GM12878 (cell line): ENCODE measurements around the gene TFF1. TPM values are rescaled to one million over a fixed set of nuclear protein-coding genes. Genes with fewer than 3 reads are reported as not detected.

ENCODE experiments used
- BRCA1 ChIP-seq: IDR thresholded peaks from 2 replicates; pipeline ENCODE4 v1.6.1; 2011; ENCODE audit warnings: low read depth, low read length, improper control_type of control experiment
- CBFB ChIP-seq: IDR thresholded peaks from 2 replicates; pipeline ENCODE4 v1.6.1; 2016; ENCODE audit warnings: antibody characterized with exemption, low read depth
- CHD4 ChIP-seq: fragments of 200-600 bp; sonication (generic); IDR thresholded peaks from 2 replicates; pipeline ENCODE4 v1.6.1; 2016; ENCODE audit warnings: mild to moderate bottlenecking
- CUX1 ChIP-seq: IDR thresholded peaks from 2 replicates; pipeline ENCODE4 v1.6.1; 2012; ENCODE audit warnings: improper control_type of control experiment, low read depth, low read length; ENCODE audit not compliant: insufficient replicate concordance
- EED ChIP-seq: sonication (generic); IDR thresholded peaks from 2 replicates; pipeline ENCODE4 v1.6.1; 2016; ENCODE audit warnings: antibody characterized with exemption, low read depth
- ETV6 ChIP-seq, 2 experiments: fragments of 450-650 bp in 1 of 2; IDR thresholded peaks in 1 of 2; conservative IDR thresholded peaks in 1 of 2; 2 replicates each; pipeline ENCODE4 v1.6.1; 2014; ENCODE audit warnings: antibody characterized with exemption in 1 of 2, borderline replicate concordance in 1 of 2, low read depth in 1 of 2, mild to moderate bottlenecking in 1 of 2, moderate library complexity in 1 of 2
- HDGF ChIP-seq: fragments of 450-650 bp; IDR thresholded peaks from 2 replicates; pipeline ENCODE4 v1.6.1; 2016; ENCODE audit warnings: antibody characterized with exemption
- IRF4 ChIP-seq: IDR thresholded peaks from 2 replicates; pipeline ENCODE4 v1.6.1; 2011; ENCODE audit warnings: low read depth, low read length
- JUNB ChIP-seq: IDR thresholded peaks from 2 replicates; pipeline ENCODE4 v1.6.1; 2016; ENCODE audit warnings: antibody characterized with exemption, mild to moderate bottlenecking
- KAT2A ChIP-seq: conservative IDR thresholded peaks from 2 replicates; pipeline ENCODE4 v1.6.1; 2011; ENCODE audit warnings: low read depth, low read length; ENCODE audit not compliant: control insufficient read depth
- MYC ChIP-seq: IDR thresholded peaks from 2 replicates; pipeline ENCODE4 v1.6.1; 2011; ENCODE audit warnings: mild to moderate bottlenecking, low read length, moderate library complexity, inconsistent platforms; ENCODE audit not compliant: insufficient read depth, insufficient replicate concordance, insufficient read length, severe bottlenecking
- PAX8 ChIP-seq: fragments of 450-650 bp; IDR thresholded peaks from 2 replicates; pipeline ENCODE4 v1.6.1; 2017; ENCODE audit warnings: mild to moderate bottlenecking, moderate library complexity
- POLR2AphosphoS5 ChIP-seq: IDR thresholded peaks from 2 replicates; pipeline ENCODE4 v1.6.1; 2011; ENCODE audit warnings: mild to moderate bottlenecking, low read length, inconsistent platforms
- RB1 ChIP-seq: fragments of 450-650 bp; formaldehyde crosslinking; IDR thresholded peaks from 2 replicates; pipeline ENCODE4 v1.6.1; 2017; ENCODE audit warnings: mild to moderate bottlenecking, borderline replicate concordance
- SIN3A ChIP-seq: IDR thresholded peaks from 2 replicates; pipeline ENCODE4 v1.6.1; 2012; ENCODE audit warnings: low read depth, low read length, improper control_type of control experiment
- SMAD1 ChIP-seq: fragments of 450-650 bp; IDR thresholded peaks from 2 replicates; pipeline ENCODE4 v1.6.1; 2018; ENCODE audit warnings: mild to moderate bottlenecking, low read depth; ENCODE audit not compliant: partially characterized antibody
- SMAD5 ChIP-seq: IDR thresholded peaks from 2 replicates; pipeline ENCODE4 v1.6.1; 2016; ENCODE audit warnings: antibody characterized with exemption, low read depth
- SREBF2 ChIP-seq: IDR thresholded peaks from 2 replicates; pipeline ENCODE4 v1.6.1; 2012; ENCODE audit warnings: mild to moderate bottlenecking, low read length
- SRF ChIP-seq, 2 experiments: IDR thresholded peaks; 2 replicates each; pipeline ENCODE4 v1.6.1; 2011; ENCODE audit warnings: low read depth in 2 of 2, low read length in 2 of 2, mild to moderate bottlenecking in 1 of 2, moderate library complexity in 1 of 2
- TAF1 ChIP-seq: IDR thresholded peaks from 2 replicates; pipeline ENCODE4 v1.6.1; 2011; ENCODE audit warnings: mild to moderate bottlenecking, low read depth, low read length, borderline replicate concordance
- TCF7 ChIP-seq: IDR thresholded peaks from 2 replicates; pipeline ENCODE4 v1.6.1; 2014; ENCODE audit warnings: antibody characterized with exemption, borderline replicate concordance
- USF2 ChIP-seq: IDR thresholded peaks from 2 replicates; pipeline ENCODE4 v1.6.1; 2011; ENCODE audit warnings: low read depth, low read length, improper control_type of control experiment, borderline replicate concordance
- WRNIP1 ChIP-seq: IDR thresholded peaks from 2 replicates; pipeline ENCODE4 v1.6.1; 2011; ENCODE audit warnings: low read depth, low read length, improper control_type of control experiment, borderline replicate concordance
- YBX1 ChIP-seq: fragments of 450-650 bp; IDR thresholded peaks from 2 replicates; pipeline ENCODE4 v1.6.1; 2016; ENCODE audit warnings: antibody characterized with exemption
- ZBTB33 ChIP-seq: fragments of 450-650 bp; IDR thresholded peaks from 2 replicates; pipeline ENCODE4 v1.6.1; 2017; ENCODE audit warnings: mild to moderate bottlenecking
- ZNF622 ChIP-seq: fragments of 450-650 bp; IDR thresholded peaks from 2 replicates; pipeline ENCODE4 v1.6.1; 2017; ENCODE audit warnings: mild to moderate bottlenecking, inconsistent platforms
- polyA plus RNA-seq, 11 experiments: library from polyadenylated mRNA; depleted of rRNA in 4 of 11; unstranded in 6 of 11; stranded (reverse) in 5 of 11; fragments of >200 nt; fragmentation: Nextera tagmentation in 4 of 11; fragmentation: Illumina TruSeq in 1 of 11; extraction: Ambion mirVana in 4 of 11; extraction: Trizol in 1 of 11; gene quantifications; 1 replicate in 1 of 11; 2 replicates in 10 of 11; pipeline versions ENCODE4 v1.2.1 to v1.2.3, GENCODE V29; 2011 to 2016; ENCODE audit warnings: inconsistent platforms in 2 of 11, missing spikeins in 2 of 11, low read depth in 1 of 11
- total RNA-seq, 4 experiments: library from RNA; depleted of rRNA in 3 of 4; stranded (reverse); fragments of >200 nt in 3 of 4; fragmentation: Illumina TruSeq in 1 of 4; extraction: Trizol in 1 of 4; gene quantifications; 2 replicates each; pipeline versions ENCODE4 v1.2.1 to v1.2.3, GENCODE V29; 2013 to 2021

Gene TFF1
- total and polyA plus RNA-seq, 10 of the 15 experiments (the other 5 are each of a cell fraction or from before 2014, with no cell fraction given) = 0.13 TPM; not detected in 9

- TF ChIP-seq USF2 = no peak
- no peak; the same call in 1 of the 2 replicates for TF ChIP-seq EED
- no peak for TF ChIP-seq IRF4
- no peak for TF ChIP-seq ZNF622
- TF ChIP-seq BRCA1 = no peak
- TF ChIP-seq ZBTB33 = no peak
- no peak for TF ChIP-seq MYC
- TF ChIP-seq ETV6 (conservative IDR thresholded peaks at IDR 0.05 in 1 of 2, IDR thresholded peaks at IDR 0.05 in 1 of 2; ENCODE audit: borderline replicate concordance in 1 of 2, low read depth in 1 of 2) = peak in 1 of 2 experiments; percentile 5; a peak in 1 of 4 replicates
- no peak for TF ChIP-seq CUX1
- no peak; the same call in 1 of the 2 replicates for TF ChIP-seq JUNB
- no peak for TF ChIP-seq HDGF
- TF ChIP-seq SMAD5 = no peak
- no peak for TF ChIP-seq RB1
- TF ChIP-seq SIN3A = no peak
- TF ChIP-seq WRNIP1 = no peak
- TF ChIP-seq TAF1 = 0 out of 2 replicates have a peak, but pooled peaks have one; percentile 22
- no peak for TF ChIP-seq SRF (IDR thresholded peaks at IDR 0.05; ENCODE audit: low read depth in 2 of 2, low read length in 2 of 2)
- TF ChIP-seq POLR2AphosphoS5 = no peak
- no peak for TF ChIP-seq YBX1
- no peak for TF ChIP-seq KAT2A
- peak; percentile 6; the same call in 1 of the 2 replicates for TF ChIP-seq TCF7
- TF ChIP-seq CHD4 = no peak
- TF ChIP-seq PAX8 = 0 out of 2 replicates have a peak, but pooled peaks have one; percentile 34
- no peak for TF ChIP-seq SREBF2
- TF ChIP-seq CBFB = no peak
- no peak for TF ChIP-seq SMAD1
These were observed 27.2 kb upstream of the TFF1 start (continued) for GRCh38 chr21:42393443-42393950.
